ENCODE data around the gene MMADHC.
"Not testable (repeated sequence)": the region's sequence is repeated elsewhere in the genome, so short reads cannot be mapped to it uniquely, and the experiment has no call there.

MMADHC gene

GRCh38 chr2:149594411-149594810 is 6.8 kb upstream of the MMADHC start:
- no peak for DNase-seq

- DNase-seq = no peak
These were observed 444 bp upstream of the MMADHC start for GRCh38 chr2:149587950-149588487.

GRCh38 chr2:149586898-149587219 is 716 bp downstream of the MMADHC start:
- DNase-seq = no peak

- no peak for DNase-seq
These were observed 1.5 kb downstream of the MMADHC start for GRCh38 chr2:149586063-149586462.

- DNase-seq = no peak
These were observed 2.2 kb downstream of the MMADHC start for GRCh38 chr2:149585166-149585885.

GRCh38 chr2:149579972-149580882 is 7.3 kb downstream of the MMADHC start:
- DNase-seq = no peak

- no peak for DNase-seq
These were observed 10.3 kb downstream of the MMADHC start for GRCh38 chr2:149577269-149577668.

- no peak for DNase-seq
These were observed 11.8 kb downstream of the MMADHC start for GRCh38 chr2:149575752-149576151.

- DNase-seq = no peak
These were observed 12.3 kb downstream of the MMADHC start for GRCh38 chr2:149575277-149575676.

GRCh38 chr2:149573760-149574159 is 13.8 kb downstream of the MMADHC start:
- DNase-seq = no peak

GRCh38 chr2:149572102-149572953 is 15.2 kb downstream of the MMADHC start:
- DNase-seq = no peak

- no peak for DNase-seq
These were observed 19.4 kb downstream of the MMADHC start for GRCh38 chr2:149568138-149568537.

- DNase-seq = no peak
These were observed 20.9 kb downstream of the MMADHC start for GRCh38 chr2:149566652-149567051.

- not testable (repeated sequence) for DNase-seq
These were observed 21.9 kb downstream of the MMADHC start for GRCh38 chr2:149565625-149566024.

GRCh38 chr2:149564983-149565382 is 22.6 kb downstream of the MMADHC start:
- no peak for DNase-seq

- DNase-seq = no peak
These were observed 23.5 kb downstream of the MMADHC start for GRCh38 chr2:149564097-149564496.

GRCh38 chr2:149562324-149562723 is 25.3 kb downstream of the MMADHC start:
- DNase-seq = peak; percentile 41

- peak; percentile 57 for DNase-seq
These were observed 26.2 kb downstream of the MMADHC start for GRCh38 chr2:149561309-149561926.

- DNase-seq = no peak
These were observed 28.1 kb downstream of the MMADHC start for GRCh38 chr2:149559341-149560068.

- DNase-seq = no peak
These were observed 31.1 kb downstream of the MMADHC start for GRCh38 chr2:149556452-149556851.

- no peak for DNase-seq
These were observed 34.7 kb downstream of the MMADHC start for GRCh38 chr2:149552830-149553229.

- no peak for DNase-seq
These were observed 35.3 kb downstream of the MMADHC start for GRCh38 chr2:149552226-149552625.
